GM19099 (cell line): ENCODE results near the gene CD300C.

Experiments used
- POLR2A ChIP-seq: IDR thresholded peaks from 3 replicates; pipeline ENCODE4 v1.6.1; 2011; ENCODE audit warnings: low read depth; ENCODE audit not compliant: insufficient read length; ENCODE audit errors: extremely low read depth

The CD300C gene

DNA sequence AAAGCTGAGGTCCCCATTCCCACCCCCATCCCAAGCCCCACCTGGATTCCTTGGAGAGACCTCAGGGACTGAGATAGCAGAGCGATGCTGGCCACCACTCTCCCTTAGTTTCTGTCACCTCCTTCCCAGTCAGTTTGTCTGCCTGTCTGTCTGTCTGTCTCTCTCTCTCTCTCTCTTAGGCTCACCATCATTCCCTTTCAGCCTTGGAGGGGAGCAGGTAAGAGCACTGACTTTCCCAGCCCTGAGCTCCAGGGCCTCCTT, 20.5 kb downstream of the CD300C start:
- TF ChIP-seq POLR2A = no peak

DNA sequence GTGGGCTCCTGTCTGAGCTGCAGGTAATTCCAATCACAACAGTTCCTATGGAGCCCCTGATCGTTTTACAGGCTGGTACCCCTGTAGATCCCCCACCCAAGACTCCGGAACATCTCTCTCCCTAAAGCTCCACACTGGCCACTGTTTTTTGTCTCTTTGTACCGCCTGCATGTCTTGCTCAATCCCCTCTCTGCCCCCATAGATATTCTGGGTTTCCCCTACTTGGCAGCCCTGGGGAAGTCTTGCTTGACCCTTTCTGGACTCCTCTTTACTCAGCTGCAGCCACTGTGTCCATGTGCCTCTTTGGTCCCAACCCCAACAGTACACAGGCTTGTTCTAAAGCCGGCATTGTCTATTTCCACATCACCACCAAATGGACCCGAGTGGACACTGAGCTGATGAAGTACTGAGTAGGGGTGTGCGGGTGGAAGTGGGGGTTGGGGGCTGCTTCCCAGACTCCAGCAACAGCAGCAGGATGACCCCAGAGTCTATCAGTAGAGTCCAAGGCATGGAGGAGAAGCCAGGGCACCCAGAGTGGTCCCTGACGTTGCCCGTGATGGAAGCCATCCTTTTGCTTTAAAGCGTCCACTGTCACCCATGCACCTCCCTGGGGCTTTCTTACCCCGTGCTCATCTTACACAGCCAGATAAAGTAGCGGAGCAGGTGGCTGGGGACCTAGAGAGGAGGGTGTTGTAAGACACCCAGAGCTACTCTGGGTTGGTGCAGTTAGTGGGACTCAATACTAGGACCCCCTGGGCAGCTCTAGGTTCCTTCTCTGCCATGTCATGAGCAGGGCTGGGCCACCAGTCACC, 21.1 kb downstream of the CD300C start:
- no peak for TF ChIP-seq POLR2A

DNA sequence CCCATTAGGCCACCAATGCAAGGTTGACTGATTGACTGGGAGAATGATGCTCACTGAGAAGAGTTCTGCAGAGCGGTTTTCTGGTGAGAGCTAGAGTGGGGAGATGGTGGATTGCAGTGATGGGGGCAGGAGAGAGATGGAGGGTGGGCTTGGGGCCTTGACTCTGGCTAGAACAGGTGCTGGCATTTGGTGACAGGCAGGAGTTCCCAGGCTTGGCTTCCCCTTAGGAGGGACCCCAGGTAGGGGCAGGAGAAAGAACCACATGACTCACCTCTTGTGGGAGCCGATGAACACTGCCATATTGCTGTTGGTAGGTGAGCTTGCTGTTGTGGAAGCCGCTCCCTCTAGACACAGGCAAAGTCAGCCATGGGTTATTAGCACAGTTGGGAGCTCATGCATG, 22.6 kb downstream of the CD300C start:
- no peak for TF ChIP-seq POLR2A

DNA sequence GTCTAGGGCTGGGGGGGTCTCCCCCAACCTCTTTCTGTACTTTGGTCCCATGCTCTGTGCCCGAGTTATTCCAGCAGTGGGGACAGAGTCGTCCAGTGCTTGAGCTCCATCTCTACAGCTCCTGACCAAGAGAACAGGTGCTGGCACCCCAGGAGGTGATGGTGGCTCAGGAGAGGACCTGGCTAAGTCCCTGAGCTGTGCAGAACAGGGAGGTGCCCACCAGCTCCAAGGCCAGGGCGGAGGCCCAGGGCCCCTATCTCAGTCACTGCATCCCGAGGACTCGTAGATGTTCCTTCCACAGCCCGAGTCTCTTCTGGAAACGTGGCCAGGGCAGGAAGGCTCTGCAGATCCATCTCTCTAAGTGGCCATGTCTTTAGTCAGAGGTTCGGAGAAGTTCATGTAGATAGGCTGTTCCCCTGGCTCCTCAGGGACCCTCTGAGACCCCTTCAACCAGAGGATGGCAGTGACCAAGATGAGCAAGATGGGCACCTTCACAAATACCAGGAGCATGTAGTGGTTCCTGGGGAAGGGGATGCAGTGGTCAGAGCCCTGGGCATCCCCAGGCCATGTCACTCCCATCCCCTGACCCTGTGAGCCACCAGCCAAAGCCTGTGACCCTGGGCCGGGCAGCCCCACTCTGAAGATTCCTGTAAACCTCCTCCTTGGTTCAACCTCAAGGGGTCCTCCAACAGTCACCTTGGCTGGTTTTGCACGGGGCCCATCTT, 23.4 kb downstream of the CD300C start:
- TF ChIP-seq POLR2A = no peak

DNA sequence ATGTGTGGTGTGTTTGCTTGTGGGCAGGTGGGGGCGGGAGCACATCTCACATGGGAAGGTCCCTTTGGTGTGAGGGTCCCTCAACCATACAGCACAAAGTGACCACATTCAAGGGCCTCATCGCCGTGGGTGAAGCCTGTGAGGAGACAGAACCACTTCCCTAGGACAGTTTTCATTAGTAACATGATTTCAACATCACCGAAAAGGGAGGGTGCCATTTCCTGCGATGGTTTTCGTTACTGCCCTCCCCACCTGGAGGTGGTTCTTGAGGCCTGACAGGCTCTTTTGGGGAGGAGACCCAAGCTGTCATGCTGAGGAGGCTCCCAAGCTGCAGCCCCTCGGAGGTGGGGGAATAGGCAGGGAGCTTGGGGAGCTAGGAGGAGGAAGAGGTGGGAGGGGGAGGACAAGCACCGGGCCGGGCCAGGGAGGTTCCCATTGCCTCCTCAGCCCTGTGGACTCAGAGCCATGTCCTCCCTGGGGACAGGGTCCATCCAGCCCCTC, 24.2 kb downstream of the CD300C start:
- TF ChIP-seq POLR2A = no peak

DNA sequence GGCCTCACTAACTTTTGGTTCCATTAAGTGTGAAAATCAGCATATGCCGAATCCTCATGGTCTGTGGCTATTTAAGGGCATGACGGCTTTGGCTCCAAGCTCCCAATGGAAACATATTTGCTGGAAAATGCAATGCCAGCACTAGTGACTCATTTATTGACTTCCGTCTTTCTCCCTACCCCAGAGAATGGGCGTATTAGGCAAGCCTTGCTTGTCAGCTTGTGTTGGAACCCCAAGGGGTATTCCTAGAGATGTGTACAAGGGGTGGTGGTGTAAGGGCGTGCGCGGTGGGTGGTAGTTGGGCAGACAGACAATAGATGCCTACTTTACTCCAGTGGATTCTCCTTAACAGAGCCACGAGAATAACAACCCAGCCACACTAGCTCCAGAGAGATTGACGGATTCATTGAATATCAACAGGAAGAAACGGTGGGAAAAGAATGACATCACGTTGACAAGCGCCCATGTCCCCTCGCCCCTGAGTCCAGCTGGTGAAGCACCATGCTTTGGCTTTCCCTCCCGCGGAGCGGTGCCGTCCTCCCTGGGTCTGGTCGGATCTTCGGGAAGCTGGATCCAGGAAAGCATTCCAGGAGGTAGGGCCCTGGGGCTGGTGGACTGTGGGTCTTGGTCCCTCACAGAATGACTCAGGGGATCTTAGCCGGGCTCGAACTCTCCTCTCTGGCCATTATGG, 25.0 kb downstream of the CD300C start:
- no peak for TF ChIP-seq POLR2A

DNA sequence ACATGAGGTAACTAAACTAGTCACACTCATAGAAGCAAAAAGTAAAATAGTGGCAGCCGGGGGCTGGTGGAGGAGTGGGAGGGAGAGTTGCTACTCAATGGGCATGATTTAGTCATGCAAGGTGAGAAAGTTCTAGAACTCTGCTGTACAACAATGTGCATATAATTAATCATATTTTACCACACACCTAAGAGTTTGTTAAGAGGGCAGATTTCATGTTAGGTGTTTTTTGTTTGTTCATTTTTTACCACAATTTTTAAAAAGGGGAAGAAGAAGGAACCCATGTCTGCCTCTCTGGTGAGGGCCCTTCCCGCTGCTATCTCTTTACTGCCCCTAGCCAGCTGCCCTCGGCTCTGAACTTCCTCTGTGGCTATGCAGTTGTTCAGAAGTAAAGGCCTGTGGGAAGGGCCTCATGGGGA, 25.9 kb downstream of the CD300C start:
- TF ChIP-seq POLR2A = no peak

DNA sequence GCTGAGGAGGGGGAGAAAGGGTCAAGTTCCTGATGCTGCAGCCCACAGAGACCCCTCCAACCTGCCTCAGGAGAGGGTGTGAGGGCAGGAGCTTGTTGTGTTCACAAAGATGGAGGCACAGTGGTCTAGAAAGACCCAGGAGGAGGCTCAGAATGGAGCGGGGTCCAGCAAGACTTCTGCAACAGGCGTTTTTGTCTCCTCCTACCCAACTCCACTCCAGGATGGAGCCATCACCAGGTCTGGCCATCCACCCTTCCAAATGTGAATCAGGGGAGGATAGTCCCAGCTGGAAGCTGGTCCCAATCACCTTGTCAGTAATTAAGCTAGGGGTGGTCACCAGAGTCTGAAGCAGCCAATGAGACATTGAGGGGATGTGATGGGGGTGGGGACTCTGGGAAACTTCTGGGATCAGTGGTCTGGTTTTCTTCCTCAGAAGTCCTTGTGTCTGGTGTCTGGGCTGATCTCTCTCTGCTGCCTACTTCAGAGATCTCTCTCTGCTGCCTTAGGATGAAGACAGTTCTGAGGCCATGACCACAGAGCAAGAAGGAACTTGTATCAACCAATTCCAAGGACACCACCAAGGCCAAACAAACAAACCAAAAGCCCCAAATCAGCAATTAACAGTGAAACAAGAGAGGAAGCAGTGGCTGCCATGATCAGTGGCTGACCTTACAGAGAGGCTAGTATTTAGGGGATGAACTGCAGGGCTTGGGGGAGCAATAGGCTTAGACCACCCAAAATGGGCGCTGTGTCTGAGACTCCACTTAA, 29.2 kb downstream of the CD300C start:
- no peak for TF ChIP-seq POLR2A

DNA sequence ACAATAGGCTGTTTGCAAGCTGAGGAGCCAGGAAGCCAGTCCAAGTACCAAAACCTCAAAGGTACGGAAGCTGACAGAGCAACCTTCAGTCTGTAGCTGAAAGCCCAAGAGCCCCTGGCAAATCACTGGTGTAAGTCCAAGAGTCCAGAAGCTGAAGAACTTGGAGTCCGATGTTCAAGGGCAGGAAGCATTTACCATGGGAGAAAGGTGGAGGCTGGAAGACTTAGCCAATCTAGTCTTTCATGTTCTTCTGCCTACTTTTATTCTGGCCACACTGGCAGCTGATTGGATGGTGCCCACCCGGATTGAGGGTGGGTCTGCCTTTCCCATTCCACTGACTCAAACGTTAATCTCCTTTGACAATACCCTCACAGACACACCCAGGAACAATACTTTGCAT, 30.0 kb downstream of the CD300C start:
- TF ChIP-seq POLR2A = no peak

DNA sequence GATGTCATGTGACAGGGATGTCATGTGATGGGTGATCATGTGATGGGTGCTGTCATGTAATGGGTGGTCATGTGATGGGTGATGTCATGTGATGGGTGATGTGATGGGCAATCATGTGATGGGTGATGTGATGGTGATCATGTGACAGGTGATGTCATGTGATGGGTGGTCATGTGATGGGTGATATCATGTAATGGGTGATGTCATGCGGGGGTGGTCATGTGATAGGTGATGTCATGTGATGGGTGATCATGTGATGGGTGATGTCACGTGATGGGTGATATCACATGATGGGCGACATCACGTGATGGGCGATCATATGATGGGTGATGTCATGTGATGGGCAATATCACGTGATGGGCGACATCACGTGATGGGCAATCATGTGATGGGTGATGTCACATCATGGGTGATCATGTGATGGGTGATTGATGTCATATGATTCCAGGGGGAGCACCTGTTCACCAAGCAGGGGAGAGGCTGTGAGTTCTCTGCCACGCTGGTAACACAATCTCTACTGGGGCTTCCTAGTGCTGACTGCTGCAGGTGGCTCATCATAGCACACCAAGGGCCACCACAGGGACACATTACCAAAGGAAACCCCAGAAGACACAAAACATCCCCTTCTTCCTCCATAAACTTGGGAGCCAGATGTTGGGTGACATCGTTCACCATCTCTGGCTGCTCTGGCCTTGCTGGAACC, 31.1 kb downstream of the CD300C start:
- TF ChIP-seq POLR2A = no peak

DNA sequence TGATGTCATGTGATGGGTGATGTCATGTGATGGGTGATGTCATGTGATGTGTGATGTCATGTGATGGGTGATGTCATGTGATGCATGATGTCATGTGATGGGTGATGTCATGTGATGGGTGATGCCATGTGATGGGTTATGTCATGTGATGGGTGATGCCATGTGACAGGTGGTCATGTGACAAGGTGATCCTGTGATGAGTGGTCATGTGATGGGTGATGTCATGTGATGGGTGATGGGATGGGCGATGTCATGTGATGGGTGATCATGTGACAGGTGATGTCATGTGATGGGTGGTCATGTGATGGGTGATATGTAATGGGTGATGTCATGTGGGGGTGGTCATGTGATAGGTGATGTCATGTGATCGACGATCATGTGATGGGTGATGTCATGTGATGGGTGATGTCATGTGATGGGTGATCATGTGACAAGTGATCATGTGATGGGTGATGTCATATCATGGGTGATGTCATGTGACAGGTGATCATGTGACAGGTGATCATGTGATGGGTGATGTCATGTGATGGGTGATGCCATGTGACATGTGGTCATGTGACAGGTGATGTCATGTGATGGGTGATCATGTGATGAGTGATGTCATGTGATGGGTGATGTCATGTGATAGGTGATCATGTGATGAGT, 31.8 kb downstream of the CD300C start:
- no peak for TF ChIP-seq POLR2A

DNA sequence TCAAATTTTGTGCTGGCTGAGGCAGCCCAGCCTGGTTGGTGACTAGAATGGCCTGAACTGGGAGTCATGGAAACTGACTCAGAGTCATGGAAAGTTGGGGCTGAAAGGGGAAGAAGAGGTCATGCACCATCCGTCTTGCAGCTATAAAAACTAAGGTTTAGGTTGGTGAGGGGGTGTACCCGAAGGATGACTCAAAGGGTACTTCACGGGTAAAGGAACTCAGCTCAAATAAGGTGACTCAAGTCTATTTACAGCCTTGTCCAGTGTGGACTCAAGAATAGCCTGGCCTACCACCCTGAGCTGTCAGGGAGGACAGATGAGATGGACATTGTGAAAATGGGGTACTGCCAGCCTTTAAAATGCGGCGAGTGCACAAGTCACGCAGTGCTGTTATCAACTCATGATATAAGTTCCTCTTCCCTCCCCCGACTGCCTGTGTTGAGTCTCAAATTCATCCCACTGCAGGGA, 33.3 kb downstream of the CD300C start:
- TF ChIP-seq POLR2A = no peak

DNA sequence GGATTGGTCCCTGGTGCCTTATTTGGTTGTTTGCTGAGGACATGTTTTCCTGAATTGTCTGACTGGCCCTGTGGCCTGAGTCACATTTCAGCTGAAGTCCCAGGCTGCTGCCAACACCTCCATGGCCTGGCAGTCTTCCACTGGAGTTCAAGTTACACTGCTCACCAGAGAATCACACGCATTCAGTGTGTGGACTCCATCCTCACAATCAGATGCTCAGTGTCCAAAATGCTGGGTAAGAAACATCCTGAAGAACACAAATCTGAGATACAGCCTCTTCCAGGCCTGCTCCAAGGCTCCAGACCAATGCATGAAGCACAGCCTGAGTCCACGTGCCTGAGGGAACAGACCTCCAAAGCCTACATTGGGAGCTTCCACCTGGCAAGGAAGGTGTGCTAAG, 33.9 kb downstream of the CD300C start:
- TF ChIP-seq POLR2A = no peak

DNA sequence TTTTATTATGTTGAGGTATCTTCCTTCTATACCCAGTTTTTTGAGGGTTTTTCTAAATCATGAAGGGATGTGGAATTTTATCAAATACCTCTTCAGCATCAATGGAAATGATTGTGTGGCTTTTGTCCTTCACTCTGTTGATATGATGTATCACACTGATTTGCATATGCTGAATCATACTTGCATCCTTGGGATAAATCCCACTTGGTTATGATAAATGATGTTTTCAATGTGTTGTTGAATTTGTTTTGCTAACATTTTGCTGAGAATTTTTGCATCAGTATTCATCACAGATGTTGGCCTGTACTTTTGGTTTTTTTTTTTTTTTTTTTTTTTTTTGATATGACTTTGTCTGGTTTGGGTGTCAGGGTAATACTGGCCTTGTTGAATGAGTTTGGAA, 37.8 kb downstream of the CD300C start:
- no peak for TF ChIP-seq POLR2A
